Astrocyte of the hippocampus (primary cell): Measurements from ENCODE around the gene NUPR1.
"Not testable (repeated sequence)": the region's sequence is repeated elsewhere in the genome, so short reads cannot be mapped to it uniquely, and the experiment has no call there.

Experiments used
- DNase-seq: peaks from one replicate; pipeline ENCODE4 v3.0.0; 2011; ENCODE audit warnings: low read depth, low spot score

Gene NUPR1

GRCh38 chr16:28538733-28539596 is at the start of gene NUPR1:
Gene NUPR1, minus strand, starts transcription at chr16:28538974. Its CDS starts 67 bp downstream, at chr16:28538907.
- DNase-seq = peak; percentile 97

GRCh38 chr16:28587386-28587785 is 48.6 kb upstream of the NUPR1 start:
- DNase-seq = no peak

GRCh38 chr16:28586466-28586865 is 47.7 kb upstream of the NUPR1 start:
- DNase-seq = no peak

GRCh38 chr16:28585674-28586073 is 46.9 kb upstream of the NUPR1 start:
- peak; percentile 50 for DNase-seq

GRCh38 chr16:28580726-28581315 is 42.0 kb upstream of the NUPR1 start:
- no peak for DNase-seq

GRCh38 chr16:28575446-28576109 is 36.8 kb upstream of the NUPR1 start:
- DNase-seq = no peak

GRCh38 chr16:28574925-28575324 is 36.2 kb upstream of the NUPR1 start:
- no peak for DNase-seq

- no peak for DNase-seq
Measured at GRCh38 chr16:28573738-28574718, 35.3 kb upstream of the NUPR1 start.

- no peak for DNase-seq
Measured at GRCh38 chr16:28572696-28573510, 34.1 kb upstream of the NUPR1 start.

GRCh38 chr16:28569968-28570752 is 31.4 kb upstream of the NUPR1 start:
- DNase-seq = no peak

GRCh38 chr16:28569021-28569420 is 30.2 kb upstream of the NUPR1 start:
- peak; percentile 31 for DNase-seq

GRCh38 chr16:28567292-28567691 is 28.5 kb upstream of the NUPR1 start:
- no peak for DNase-seq

GRCh38 chr16:28566233-28566925 is 27.6 kb upstream of the NUPR1 start:
- DNase-seq = not testable (repeated sequence)

GRCh38 chr16:28563218-28563617 is 24.4 kb upstream of the NUPR1 start:
- no peak for DNase-seq

- DNase-seq = no peak
Measured at GRCh38 chr16:28562199-28562598, 23.4 kb upstream of the NUPR1 start.

- no peak for DNase-seq
Measured at GRCh38 chr16:28561557-28562187, 22.9 kb upstream of the NUPR1 start.

- DNase-seq = no peak
Measured at GRCh38 chr16:28558456-28558855, 19.7 kb upstream of the NUPR1 start.

GRCh38 chr16:28556914-28557320 is 18.1 kb upstream of the NUPR1 start:
- DNase-seq = no peak

- no peak for DNase-seq
Measured at GRCh38 chr16:28555561-28555960, 16.8 kb upstream of the NUPR1 start.
